GM21825 (cell line): ENCODE results near the gene FXYD3.

Experiments
- ATAC-seq: cut with Tn5 transposase; IDR thresholded peaks from one replicate; pipeline ENCODE4 v1.9.1; 2021; ENCODE audit warnings: mild to moderate bottlenecking, moderate library complexity; ENCODE audit not compliant: unreplicated experiment

Gene FXYD3

GRCh38 chr19:35157431-35157830, 41.8 kb downstream of the FXYD3 start:
- no peak for ATAC-seq

DNA sequence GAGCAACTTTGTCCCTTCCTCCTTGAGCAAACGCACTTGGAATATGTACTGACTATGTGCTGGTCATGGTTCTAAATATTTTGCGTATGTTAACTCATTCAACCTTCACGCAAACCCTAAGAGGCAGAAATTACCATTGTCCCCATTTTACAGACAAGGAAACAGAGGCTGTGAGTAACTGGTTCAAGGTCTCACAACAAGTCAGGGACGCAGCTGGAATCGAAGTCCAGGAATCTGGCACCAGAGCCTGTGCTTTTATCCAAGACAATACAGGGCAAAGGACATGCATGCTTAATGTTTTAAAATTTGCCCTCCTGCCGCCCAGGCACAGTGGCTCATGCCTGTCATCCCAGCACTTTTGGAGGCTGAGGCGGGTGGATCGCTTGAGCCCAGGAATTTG, 44.0 kb downstream of the FXYD3 start:
- no peak for ATAC-seq

DNA sequence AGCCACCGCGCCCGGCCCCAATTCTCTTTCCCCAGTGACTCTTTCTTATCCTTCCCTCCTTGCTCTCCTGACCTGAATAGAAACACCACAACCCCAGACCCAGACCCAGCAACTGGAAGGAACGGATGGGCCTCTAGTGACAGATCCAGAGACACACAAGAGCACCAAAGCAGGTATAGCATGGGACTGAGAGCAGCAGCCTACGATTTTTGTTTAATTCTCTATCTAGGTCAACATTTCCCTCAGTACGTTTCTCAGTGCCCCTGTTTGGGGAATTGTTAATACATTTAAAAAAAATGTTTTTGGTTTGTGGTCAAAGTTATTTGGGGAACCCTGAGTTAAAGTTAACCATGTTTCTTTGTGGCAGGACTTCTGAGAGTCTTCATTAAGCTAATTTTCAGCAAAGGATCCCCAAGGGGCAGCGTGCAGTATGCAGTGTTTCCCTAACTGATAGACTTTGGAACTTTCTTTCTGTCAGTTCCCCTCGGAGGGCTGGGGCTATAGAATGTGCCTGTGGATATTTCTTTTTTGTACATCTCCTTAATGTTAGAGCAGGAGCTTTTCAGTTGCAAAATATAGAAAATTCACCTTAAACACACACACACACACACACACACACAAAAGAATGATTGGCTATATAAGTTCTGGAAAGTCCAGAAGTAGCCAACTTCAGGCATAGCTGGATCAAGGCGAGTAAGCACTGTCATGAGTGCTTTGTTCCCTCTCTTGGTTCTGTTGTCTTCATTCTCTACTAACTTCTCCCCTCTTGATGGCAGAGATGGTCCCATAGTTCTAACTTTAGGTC, 45.2 kb downstream of the FXYD3 start:
- no peak for ATAC-seq

- no peak for ATAC-seq
Observed at GRCh38 chr19:35161434-35161743, 45.8 kb downstream of the FXYD3 start.

DNA sequence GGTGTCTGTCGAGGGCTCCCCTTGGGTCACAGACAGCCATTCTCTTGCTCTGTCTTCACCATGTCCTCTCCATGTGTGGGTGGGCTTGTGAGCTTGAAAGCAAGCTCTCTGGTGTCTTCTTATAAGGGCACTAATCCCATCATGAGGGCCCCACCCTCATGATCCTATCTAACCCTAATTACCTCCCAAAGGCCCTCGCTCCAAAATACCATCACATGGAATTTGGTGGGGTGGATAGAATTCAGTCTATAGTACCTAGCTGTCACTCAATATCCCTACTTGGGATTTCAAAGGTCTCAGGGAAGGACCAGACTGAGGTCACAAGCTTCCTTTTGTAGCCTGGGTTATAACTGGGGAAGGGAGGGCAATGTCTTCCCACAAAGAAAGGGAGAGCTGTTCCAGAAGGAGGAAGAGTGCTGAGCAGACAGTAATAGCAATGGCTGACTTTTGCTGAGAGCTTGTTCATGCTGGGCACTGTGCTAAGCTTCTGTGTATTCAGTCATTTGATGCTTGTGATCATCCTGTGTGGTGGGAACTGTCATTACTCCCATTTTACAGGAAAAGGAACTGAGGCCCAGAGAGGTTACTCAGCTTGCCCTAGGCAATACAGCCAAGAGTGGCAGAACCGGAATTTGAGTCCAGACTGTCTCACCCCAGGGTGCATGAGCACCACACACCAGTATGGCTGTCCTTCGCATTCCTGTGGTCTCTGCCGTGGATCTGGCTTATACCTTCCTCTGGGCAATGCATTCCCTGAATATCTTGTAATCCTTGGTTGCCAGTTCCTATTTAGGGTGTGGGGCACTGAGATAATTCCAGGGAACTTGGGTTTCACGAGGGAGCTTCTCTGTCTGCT, 47.1 kb downstream of the FXYD3 start:
- ATAC-seq = no peak

- ATAC-seq = no peak
Observed at GRCh38 chr19:35164418-35164817, 48.8 kb downstream of the FXYD3 start.

GRCh38 chr19:35165200-35166058, 49.8 kb downstream of the FXYD3 start:
- ATAC-seq = no peak

GRCh38 chr19:35166100-35167063, 50.8 kb downstream of the FXYD3 start:
- ATAC-seq = no peak

DNA sequence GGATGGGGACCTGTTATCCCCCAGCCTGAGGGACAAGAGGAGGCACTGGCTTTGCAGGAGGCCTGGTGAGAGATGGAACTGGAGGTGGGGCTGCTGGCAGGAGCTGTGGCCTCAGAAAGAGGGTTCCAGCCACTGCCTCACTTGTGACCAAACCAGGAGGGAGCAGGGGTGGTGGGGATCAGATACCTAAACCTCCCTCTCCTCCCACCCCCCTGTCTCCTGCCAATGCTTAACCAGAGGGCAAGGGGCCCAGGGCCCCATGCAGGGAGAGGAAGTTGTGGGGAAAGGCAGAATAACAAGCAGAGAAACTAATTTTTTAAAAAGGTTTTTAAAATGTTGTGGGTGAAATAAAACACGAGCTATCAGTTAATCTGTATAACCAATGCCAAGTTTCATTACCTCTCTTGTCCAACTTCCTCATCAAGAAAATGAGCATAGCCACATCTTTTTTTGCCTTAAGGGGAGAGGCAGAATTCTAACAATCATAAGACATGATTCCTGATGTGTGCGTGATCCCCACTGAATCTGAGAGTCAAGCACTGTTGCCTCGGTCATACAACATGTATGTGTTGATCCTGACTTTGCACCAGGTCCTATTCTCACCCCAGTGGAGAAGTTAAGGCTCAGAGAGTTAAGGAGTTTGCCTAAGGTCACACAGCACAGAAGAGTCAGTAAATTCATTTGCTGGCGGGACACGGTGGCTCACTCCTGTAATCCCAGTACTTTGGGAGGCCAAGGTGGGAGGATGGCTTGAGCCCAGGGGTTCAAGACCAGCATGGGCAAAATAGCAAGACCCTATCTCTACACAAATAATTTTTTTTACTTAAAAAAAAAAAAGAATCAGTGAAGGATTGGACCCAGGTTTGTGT, 51.9 kb downstream of the FXYD3 start:
- no peak for ATAC-seq

DNA sequence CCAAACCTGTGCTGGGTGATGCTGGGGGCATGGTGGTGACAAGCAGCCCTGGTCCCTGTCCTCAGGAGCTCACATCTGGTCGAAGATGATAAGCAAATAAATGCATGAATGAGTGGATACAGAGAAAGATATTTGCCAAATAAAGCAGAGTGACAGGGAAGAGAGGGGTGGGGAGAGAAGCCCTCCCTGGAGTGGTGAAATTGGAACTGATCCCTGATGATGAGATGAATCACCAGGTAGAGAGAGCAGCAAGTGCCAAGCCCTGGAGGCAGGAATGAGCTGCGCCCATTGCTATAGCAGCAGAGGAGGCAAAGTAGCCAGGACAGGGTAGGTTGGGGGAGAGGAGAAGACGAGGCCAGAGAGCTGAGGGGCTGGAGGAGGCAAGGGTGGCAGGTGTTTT, 52.6 kb downstream of the FXYD3 start:
- ATAC-seq = no peak

GRCh38 chr19:35169221-35169995, 53.8 kb downstream of the FXYD3 start:
- no peak for ATAC-seq

DNA sequence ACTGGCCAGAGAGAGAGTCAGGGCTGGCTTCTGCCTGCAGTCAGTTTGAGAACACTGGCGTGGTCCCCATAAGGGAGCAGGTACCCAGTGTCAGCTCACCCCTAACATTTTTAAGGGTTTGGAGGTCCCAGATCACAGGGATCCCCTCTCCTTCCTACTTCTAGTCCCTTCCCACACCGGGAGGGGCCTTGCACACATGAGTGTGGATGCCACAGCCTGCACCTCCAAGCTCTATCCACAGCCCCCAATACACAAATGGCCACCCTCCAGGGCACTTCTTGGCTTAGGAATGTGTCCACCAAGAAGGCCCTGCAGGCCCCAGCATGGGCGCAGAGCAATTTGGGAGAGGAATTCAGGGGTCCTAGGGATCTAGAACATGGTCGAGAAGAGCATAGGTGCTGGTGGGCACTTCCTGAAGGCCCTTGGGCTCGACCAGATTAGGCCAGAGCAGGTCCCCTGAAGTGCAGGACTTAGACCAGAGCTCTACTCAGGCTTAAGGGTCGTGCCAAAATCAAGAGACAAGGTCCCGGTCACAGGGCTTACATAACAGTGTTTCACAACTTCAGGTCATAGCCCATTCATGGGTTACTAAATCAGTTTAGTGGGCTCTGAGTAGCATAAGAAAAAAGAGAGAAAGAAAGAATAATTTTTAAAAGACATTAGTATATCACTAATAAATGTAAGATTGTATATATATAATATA, 54.9 kb downstream of the FXYD3 start:
- no peak for ATAC-seq

DNA sequence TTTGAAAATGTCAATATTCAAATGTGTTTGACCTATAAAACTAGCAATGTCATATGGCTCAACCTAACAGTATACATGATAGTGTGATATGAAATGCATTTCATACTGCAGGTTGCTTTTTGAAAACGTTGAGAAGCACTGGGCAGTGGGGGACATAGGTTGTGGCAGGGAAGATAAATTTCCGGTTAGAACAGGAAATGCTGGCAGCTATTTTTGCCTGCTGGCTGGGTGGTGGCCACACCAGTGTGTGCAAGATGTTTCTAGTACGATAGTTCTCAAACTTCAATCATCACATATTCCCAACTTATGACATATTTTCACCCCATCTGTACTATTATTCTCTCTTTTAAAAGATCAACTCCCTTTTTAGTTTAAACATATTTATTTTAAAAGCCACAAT, 56.1 kb downstream of the FXYD3 start:
- ATAC-seq = no peak
